PC-9 (cell line): ENCODE data around the gene SERPIND1. TPM values are rescaled to one million over a fixed set of nuclear protein-coding genes. Genes with fewer than 3 reads are reported as not detected.

Source experiments
- BruUV-seq: library from RNA; stranded (reverse); fragments of 400-500 nt; replicated peaks from 2 replicates; lab custom pipeline; 2021; lab: Mats Ljungman, UMichigan
- CTCF ChIA-PET: fragments of 300-600 bp; sonication (Branson Sonifier 250); formaldehyde crosslinking; loops from one replicate; lab custom pipeline; 2022; ENCODE audit warnings: antibody characterized with exemption; lab: Charles Lee
- POLR2A ChIA-PET: fragments of 300-600 bp; sonication (Branson Sonifier 250); formaldehyde crosslinking; loops from one replicate; lab custom pipeline; 2022; ENCODE audit warnings: antibody characterized with exemption; ENCODE audit not compliant: unreplicated experiment; lab: Charles Lee
- DNase-seq, 2 experiments: peaks; one replicate each; pipeline versions ENCODE4 v3.0.0 to v3.0.0-alpha.2; 2015 to 2022; ENCODE audit warnings: mixed read lengths in 1 of 2
- H2AFZ ChIP-seq: fragments of 200-600 bp; sonication (generic); 2 replicates; pipeline ENCODE4 v1.8.1; 2017; ENCODE audit warnings: antibody characterized with exemption
- H3F3A ChIP-seq: fragments of 200-600 bp; sonication (generic); 2 replicates; pipeline ENCODE4 v1.8.1; 2017; ENCODE audit warnings: antibody characterized with exemption, mild to moderate bottlenecking, low read depth; ENCODE audit not compliant: insufficient read depth
- H3K27ac ChIP-seq: fragments of 200-600 bp; sonication (generic); 2 replicates; pipeline ENCODE4 v1.6.1; 2016; ENCODE audit warnings: mixed run types
- H3K27me3 ChIP-seq: fragments of 200-600 bp; sonication (generic); 2 replicates; pipeline ENCODE4 v1.6.1; 2016; ENCODE audit warnings: low read depth, mixed run types; ENCODE audit not compliant: insufficient read depth
- H3K36me3 ChIP-seq: fragments of 200-600 bp; sonication (generic); 2 replicates; pipeline ENCODE4 v1.6.1; 2016; ENCODE audit warnings: low read depth, mixed run types
- H3K4me1 ChIP-seq: fragments of 200-600 bp; sonication (generic); replicated peaks from 2 replicates; pipeline ENCODE4 v1.6.1; 2016; ENCODE audit warnings: mixed run types; ENCODE audit not compliant: insufficient read depth
- H3K4me2 ChIP-seq: fragments of 200-600 bp; sonication (generic); 2 replicates; pipeline ENCODE4 v1.6.1; 2017; ENCODE audit warnings: mixed run types
- H3K4me3 ChIP-seq: fragments of 200-600 bp; sonication (generic); 2 replicates; pipeline ENCODE4 v1.6.1; 2016; ENCODE audit warnings: mixed run types
- H3K79me2 ChIP-seq: fragments of 200-600 bp; sonication (generic); 2 replicates; pipeline ENCODE4 v1.6.1; 2017; ENCODE audit warnings: low read depth, mixed run types
- H3K9me2 ChIP-seq: fragments of 200-600 bp; sonication (generic); 2 replicates; pipeline ENCODE4 v1.8.1; 2017; ENCODE audit warnings: mild to moderate bottlenecking; ENCODE audit not compliant: insufficient read depth
- H3K9me3 ChIP-seq: fragments of 200-600 bp; sonication (generic); 2 replicates; pipeline ENCODE4 v1.8.1; 2016; ENCODE audit warnings: low read depth; ENCODE audit not compliant: insufficient read depth
- H4K20me1 ChIP-seq: fragments of 200-600 bp; sonication (generic); 2 replicates; pipeline ENCODE4 v1.8.1; 2017; ENCODE audit not compliant: insufficient read depth
- EZH2 ChIP-seq: fragments of 200-600 bp; sonication (generic); IDR thresholded peaks from 2 replicates; pipeline ENCODE4 v1.8.0; 2017; ENCODE audit warnings: antibody characterized with exemption, low read depth
- intact Hi-C: fragments of 100-400 bp; cut with micrococcal nuclease; formaldehyde crosslinking; loops from one replicate; pipeline ENCODE4 v1.10.0; 2022; ENCODE audit not compliant: unreplicated experiment
- total RNA-seq: library from RNA; stranded (reverse); gene quantifications from 2 replicates; pipeline ENCODE4 v1.2.3, GENCODE V29; 2021
- TF ChIP-seq, protein P1 (sequence below): fragments of 200-600 bp; sonication (generic); conservative IDR thresholded peaks from 2 replicates; pipeline ENCODE4 v1.6.1; 2017; ENCODE audit warnings: mixed run types, antibody characterized with exemption, mild to moderate bottlenecking, moderate library complexity

The SERPIND1 gene
- total RNA-seq, 1 experiment from 2014 or later = not detected

DNA sequence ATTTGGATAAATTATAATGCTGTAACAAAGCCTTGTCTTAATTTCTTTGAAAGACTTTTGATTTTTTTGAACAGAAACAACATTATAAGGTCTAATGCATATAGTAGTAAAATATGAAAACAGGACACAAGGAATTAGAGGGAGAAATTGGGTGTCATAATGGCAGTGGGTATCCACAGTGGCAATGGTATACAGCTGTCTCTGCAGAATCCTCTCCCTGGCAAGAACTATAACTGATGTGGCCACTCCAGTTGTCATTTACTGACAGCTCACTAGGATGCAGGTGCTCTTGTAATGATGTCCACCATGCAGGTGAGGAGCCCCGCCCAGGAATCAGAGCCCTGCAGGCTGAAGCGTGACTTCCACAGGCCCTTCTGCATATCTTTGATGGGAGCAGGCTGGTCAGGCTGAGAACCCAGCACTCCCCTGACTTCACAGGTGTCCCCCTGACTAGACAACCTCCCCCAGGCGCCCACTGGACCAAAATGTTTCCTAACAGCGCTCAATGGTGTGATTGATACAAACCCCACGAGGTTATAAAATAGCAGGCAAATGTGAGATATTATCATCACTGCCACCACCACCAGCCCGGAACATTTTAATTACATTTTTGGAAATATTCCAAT is 32.8 kb upstream of the SERPIND1 start:
- no peaks in the 10 kb centered on the region for H3K36me3 ChIP-seq
- no peaks in the 10 kb centered on the region for H3K4me1 ChIP-seq
- H3K9me2 ChIP-seq = no peaks in the 10 kb centered on the region
- POLR2A ChIA-PET = no interaction called here
- H3F3A ChIP-seq = no peaks in the 10 kb centered on the region
- no peaks in the 10 kb centered on the region for H3K27me3 ChIP-seq
- no peak for DNase-seq
- TF ChIP-seq, protein P1, sequence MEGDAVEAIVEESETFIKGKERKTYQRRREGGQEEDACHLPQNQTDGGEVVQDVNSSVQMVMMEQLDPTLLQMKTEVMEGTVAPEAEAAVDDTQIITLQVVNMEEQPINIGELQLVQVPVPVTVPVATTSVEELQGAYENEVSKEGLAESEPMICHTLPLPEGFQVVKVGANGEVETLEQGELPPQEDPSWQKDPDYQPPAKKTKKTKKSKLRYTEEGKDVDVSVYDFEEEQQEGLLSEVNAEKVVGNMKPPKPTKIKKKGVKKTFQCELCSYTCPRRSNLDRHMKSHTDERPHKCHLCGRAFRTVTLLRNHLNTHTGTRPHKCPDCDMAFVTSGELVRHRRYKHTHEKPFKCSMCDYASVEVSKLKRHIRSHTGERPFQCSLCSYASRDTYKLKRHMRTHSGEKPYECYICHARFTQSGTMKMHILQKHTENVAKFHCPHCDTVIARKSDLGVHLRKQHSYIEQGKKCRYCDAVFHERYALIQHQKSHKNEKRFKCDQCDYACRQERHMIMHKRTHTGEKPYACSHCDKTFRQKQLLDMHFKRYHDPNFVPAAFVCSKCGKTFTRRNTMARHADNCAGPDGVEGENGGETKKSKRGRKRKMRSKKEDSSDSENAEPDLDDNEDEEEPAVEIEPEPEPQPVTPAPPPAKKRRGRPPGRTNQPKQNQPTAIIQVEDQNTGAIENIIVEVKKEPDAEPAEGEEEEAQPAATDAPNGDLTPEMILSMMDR = no peak
- no peak for TF ChIP-seq EZH2
- CTCF ChIA-PET = no interaction called here
- no peak overlapping the region for H2AFZ ChIP-seq
- no peak overlapping the region for H3K27ac ChIP-seq
- no peaks in the 10 kb centered on the region for H3K79me2 ChIP-seq
- H3K4me2 ChIP-seq = no peak overlapping the region
- H4K20me1 ChIP-seq = no peaks in the 10 kb centered on the region
- no peak overlapping the region for H3K4me3 ChIP-seq
- BruUV-seq = no TSS peak
- H3K9me3 ChIP-seq = 0 out of 2 replicates have a peak, but pooled peaks cover 3% of the 10 kb centered on the region
- intact Hi-C loops = no loop called here

DNA sequence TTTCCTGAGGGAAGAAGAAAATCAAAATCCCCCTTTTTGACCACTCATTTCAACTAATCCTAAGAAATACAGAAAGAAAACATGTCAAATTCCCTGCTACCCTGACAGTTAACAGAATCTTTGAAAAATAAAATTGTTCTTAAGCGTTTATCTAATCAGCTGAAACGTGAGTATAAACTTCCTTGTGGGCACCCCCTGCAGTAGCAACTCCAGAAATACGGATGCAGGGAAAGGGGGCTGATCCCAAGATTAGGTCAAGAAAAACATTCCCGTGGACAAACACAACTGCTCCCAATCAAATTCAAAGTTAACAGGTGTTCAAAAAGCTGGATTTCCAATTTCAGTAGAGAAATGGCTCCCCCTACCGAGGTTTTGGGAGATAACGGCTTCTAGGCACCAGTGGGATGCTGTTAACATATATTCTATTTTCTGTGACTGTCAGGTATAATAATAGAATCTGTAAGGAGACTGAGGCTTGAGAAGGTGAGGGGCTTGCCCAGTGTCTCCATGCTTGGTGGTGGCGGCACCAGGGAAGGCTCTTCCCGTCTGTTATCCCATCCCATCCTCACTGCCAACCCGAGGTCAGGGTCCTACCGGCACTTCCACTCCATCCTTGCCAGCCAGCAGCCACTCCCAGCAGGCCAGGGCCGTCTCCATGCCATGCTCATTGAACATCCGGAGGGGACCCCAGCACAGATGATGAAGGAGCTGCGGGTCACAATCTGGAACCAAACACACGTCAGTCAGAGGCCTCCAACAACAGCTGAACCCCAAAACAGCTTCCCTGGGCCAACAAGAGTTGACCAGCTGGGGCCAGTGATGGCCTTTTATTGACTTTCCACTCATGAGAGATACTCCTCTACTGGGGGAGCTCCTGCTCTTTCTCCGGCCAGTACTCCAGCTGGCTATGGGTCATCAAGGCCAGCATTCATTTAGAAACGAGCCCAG is 32.0 kb upstream of the SERPIND1 start:
- Histone ChIP-seq H3F3A (no peaks in the 10 kb centered on the region), H3K79me2 (no peaks in the 10 kb centered on the region), H3K36me3 (no peaks in the 10 kb centered on the region), H3K27ac (no peak overlapping the region), H2AFZ (no peak overlapping the region), H3K4me3 (no peak overlapping the region), H3K27me3 (no peaks in the 10 kb centered on the region), H3K9me3 (0 out of 2 replicates have a peak, but pooled peaks cover 3% of the 10 kb centered on the region), H4K20me1 (no peaks in the 10 kb centered on the region), H3K9me2 (no peaks in the 10 kb centered on the region), H3K4me1 (no peaks in the 10 kb centered on the region), H3K4me2 (no peak overlapping the region)
- peak in 1 of 2 experiments; percentile 21 for DNase-seq
- CTCF ChIA-PET = no interaction called here
- intact Hi-C loops = no loop called here
- BruUV-seq = no TSS peak
- TF ChIP-seq, protein P1 = peak; percentile 73
- no peak for TF ChIP-seq EZH2
- POLR2A ChIA-PET = interaction anchor here (0.6 kb wide), 1 partner anchor 144 kb away, joined by 3 read pairs; no protein-coding TSS in a partner anchor

DNA sequence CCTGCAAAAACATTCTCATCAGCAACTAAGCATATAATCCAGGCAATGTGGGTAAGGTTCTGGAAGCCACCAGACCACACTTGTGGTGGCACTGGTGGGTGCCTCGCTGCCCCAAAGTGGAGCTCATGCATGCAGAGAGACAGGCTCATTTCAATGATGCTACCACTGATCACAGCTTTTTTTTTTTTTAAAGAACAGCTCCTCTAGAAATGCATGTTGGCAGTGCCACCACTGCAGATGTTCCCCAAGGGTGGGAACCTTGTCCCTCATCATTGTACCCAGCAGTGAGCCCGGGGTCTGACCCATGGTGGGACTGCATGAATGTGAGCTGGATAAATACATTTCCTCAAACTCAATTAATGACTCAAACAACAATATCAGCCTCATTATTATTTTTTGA is 31.1 kb upstream of the SERPIND1 start:
- Histone ChIP-seq H3K9me3 (0 out of 2 replicates have a peak, but pooled peaks cover 3% of the 10 kb centered on the region), H3K4me2 (no peak overlapping the region), H2AFZ (no peak overlapping the region), H3K4me1 (no peaks in the 10 kb centered on the region), H3K27me3 (no peaks in the 10 kb centered on the region), H3K36me3 (no peaks in the 10 kb centered on the region), H4K20me1 (no peaks in the 10 kb centered on the region), H3F3A (no peaks in the 10 kb centered on the region), H3K4me3 (no peak overlapping the region), H3K9me2 (no peaks in the 10 kb centered on the region), H3K27ac (no peak overlapping the region), H3K79me2 (no peaks in the 10 kb centered on the region)
- CTCF ChIA-PET = no interaction called here
- TF ChIP-seq, protein P1 = no peak
- no peak for TF ChIP-seq EZH2
- intact Hi-C loops = no loop called here
- no peak for DNase-seq
- BruUV-seq = no TSS peak
- POLR2A ChIA-PET = no interaction called here
